NCI-H128 (cell line): Measurements from ENCODE around the gene TMEM245.

Experiments used
- DNase-seq: peaks from one replicate; lab custom pipeline; 2025; ENCODE audit not compliant: unreplicated experiment; lab: John Stamatoyannopoulos, UW

Gene TMEM245

DNA sequence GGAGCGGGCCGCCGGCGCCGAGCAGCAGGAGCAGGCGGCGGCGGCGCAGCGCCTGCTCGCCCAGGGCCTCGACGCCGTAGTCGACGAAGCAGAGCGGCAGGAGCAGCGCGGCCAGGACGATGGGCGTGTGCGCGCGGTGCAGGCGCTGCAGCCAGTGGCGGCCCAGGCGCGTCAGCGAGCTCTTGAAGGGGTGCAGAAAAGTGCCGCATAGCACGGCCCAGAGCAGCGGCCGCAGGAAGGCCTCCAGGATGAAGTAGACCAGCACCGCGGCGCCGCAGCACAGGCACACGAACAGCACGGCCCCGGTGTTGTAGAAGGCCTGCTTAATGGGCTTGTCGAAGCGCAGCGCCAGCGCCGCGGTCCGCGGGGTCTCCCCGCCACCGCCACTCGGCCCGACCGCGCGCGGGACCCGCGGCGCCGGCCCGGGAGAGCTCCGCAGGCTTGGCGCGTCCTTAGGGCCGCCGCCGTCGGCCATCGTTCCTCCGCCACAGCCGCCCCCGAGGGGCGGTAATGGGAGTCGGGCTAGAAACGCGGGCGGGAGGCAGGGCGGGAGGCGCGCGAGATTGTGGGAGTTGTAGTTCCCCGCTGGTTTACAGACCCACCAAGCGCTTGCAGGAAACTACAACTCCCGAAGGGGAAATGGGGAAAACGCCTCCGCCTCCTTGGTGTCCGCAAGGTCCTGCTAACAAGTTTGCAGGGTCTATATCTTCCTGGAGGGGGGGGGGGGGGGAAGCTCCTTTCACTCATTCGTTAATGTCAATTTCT lies at the start of gene TMEM245:
Gene TMEM245 (minus strand): TSS at position 509 of the 765 bp plus-strand sequence. CDS start 34 bp downstream, at position 475.
- DNase-seq = peak; percentile 98

DNA sequence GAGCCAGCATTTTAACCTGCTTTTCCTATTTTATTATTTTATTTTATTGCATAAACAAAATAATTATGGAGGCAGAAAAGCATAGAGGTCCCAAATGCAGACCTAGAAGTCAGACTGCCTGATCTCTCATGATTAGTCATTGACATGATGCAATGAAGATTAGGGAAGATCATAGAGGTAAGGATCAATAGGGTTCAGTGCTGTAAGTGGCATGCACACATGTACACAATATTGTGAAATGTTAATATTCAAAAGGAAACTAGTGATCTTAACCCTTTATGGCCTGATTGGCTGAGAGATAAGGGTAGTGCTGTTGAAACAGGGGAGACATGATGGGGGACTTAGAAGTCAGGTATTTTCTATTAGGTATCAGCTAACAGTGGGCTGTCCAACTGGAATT lies 48.4 kb upstream of the TMEM245 start:
- DNase-seq = no peak

DNA sequence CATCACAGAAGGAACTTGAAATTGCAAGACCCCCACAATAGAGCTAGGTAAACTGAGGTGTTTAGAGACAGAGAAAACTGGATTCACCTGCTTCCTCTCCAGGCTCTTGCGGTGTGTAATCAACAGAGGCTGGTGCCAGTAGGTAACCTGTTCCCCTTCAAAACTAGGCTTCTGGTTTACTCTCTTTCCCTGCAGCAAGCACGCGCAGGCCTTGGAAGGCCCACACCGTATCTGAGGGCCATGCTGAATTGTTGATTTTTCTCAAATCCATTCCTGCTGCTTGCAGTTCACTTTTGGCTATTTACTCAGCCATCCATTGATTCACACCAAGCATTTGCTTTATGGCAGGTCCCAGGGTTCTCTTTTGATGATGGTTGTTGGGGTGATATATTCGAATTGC lies 48.0 kb upstream of the TMEM245 start:
- DNase-seq = no peak

DNA sequence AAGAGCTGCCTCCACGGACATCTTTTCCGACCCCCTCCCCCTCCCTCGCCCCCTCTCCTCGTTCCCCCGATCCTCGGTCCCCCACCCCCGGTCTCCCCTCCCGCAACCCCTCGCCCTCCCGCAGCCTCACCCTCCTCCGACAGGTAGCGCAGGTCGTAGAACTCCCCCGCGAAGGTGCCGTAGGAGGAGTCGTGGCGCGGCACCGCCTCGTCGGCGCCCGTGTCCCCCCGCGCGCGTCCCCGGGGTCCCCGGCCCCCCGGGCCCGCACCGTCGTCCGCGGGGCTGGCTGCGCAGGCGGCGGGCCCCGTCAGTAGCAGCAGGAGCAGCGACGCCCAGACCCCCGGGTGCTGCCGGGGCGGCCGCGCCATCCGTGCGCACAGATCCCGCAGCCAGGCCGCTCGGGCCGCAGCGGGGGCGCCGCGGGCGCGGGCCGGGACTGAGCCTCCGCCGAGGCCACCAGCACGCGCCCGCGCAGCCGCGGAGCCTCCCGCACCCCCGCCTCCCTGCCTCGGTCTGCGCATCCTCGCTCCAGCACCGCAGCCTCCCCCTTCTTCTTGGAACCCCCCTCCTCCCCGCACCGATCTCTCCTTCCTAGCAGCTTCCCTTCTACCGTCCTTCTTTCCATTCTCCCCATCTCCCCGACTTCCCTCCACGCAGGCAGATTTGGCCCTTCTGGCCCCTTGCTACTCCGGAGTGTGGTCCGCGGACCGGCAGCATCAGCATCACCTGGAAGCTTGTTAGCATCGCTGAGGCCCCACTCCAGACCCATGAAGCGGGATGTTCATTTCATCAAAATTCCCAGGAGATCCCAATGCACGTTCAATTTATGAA lies 47.2 kb upstream of the TMEM245 start, which contains the start of gene FRRS1L:
Gene FRRS1L (minus strand): TSS at position 479 of the 831 bp plus-strand sequence. CDS start 111 bp downstream, at position 368.
- DNase-seq = no peak

DNA sequence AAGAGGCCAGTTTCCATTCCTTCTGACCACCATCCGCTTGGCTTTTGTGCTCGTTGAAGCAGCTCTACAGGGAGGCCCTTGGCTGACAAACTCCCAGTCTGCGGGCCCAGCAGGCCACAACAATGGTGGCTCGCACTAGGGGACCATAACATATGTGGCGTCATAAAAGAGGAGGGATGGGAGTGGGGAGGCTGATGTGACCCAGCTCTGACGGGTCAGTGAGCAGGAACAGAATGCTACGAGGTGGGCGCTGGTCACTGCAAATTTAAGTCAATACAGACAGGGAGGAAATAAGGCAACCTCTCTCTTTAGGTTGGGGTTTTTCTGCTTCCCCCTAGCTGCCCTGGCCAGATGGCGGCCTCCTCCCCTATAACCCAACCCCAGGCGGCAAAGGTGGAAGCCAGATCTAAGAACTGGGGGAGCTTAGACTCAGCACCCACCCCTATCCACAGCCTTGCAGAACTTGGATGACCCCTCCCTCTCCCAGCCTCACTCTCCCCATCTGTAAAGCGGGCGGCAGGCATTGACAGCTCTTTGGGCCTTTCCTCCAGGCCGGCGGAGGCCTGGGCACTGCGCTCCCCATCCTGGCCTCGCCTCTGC lies 46.5 kb upstream of the TMEM245 start:
- DNase-seq = no peak

DNA sequence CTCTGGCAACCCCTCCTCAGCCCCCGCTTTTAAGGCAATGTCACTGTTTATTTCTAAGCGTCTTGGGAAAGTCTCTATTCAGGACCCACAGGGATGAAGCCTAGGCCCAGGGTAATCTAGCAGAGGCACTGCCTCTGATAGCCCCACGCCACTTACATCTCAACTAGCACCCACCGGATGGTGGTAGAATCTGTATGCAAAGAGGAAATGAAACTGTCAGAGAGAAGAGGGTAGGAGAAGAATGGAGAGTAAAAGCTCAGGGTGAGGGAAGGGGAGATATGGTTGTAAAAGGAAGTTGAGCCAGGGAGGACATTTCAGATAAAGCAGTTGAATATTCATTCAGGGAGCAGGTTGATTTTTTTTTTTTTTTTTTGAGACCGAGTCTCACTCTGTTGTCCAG lies 44.3 kb upstream of the TMEM245 start:
- no peak for DNase-seq

DNA sequence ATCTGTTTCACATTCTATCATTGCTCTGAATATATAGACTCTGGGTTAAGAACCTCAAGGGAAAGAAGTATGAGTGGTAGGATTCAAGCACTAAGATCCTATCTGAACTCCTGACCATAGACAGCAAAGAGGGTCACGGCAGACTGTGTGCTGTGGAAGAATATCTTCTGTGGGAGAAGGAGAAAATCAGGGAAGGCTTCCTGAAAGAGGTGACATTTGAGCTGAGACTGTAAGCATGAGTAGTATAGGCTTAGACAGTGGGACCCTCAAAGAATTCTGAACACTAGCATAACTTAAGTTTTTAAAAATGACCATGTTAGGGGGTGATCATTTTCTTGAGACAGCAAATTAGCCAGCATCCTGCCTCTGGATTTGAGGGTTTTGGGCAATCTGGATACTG lies 43.4 kb upstream of the TMEM245 start:
- no peak for DNase-seq

DNA sequence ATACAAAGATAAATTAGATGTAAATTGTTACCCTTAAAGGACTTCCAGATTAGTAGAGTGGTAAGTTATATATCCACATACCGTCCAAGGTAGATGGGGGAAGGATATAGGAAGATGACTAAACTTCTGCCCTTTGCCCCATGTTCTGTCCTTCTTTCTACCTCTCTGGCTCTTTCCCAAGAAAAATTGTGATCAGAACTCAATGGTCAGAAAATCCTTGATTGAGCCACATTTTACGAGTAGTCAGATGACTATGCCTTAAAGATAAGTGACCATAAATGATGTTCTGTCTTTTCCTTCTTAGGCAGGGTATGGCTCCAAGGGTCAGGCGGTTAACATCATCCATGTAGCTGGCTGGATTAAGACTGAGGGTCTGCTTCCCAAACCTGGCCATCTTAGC lies 42.9 kb upstream of the TMEM245 start:
- DNase-seq = no peak

DNA sequence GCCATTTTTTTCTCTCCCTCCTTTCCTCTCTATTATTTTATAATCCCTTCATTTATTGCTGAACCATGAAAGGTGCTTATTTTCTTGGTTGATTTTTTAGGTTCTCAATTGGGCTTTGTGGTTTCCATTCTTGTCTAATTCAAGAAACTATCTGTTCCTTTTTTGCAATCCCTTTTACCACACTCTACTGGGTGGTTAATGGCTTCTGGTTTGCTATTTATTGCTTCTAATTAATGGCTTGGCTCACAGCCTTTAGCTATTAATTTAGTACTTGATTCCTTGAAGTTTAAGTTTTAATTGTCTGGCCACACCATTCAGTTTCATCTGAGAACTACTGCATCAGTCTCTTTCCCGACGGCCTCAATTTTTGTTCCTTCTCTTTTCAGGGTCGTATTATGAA lies 41.7 kb upstream of the TMEM245 start:
- DNase-seq = no peak

DNA sequence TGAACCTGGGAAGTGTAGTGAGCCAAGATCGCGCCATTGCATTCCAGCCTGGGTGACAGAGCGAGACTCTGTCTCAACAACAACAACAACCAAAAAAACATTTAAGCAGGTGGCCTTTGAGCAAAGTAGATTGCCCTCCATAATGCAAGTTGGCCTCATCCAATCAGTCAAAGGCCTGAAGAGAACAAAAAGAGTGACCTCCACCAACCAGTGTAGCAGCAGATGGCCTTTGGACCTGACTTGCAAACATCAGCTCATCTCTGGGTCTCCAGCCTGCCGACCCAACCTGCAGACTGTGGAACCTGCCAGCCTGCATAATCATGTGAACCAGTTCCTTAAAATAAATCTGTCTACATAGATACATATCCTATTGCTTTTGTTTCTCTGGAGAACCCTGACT lies 39.8 kb upstream of the TMEM245 start:
- DNase-seq = no peak

DNA sequence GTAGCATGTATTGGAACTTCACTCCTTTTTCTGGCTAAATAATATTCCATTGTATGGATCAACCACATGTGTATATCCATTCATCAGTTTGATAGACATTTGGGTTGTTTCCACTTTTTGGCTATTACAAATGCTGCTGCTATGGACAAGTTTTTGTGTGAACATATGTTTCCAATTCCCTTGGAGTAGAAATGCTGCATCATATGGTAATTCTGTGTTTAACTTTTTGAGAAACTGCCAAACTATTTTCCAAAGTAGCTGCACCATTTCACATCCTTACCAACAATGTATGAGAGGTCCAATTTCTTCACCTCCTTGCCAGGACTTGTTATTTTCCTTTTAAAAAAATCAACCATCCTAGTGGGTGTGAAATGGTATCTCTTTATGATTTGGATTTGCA lies 38.9 kb upstream of the TMEM245 start:
- DNase-seq = no peak

DNA sequence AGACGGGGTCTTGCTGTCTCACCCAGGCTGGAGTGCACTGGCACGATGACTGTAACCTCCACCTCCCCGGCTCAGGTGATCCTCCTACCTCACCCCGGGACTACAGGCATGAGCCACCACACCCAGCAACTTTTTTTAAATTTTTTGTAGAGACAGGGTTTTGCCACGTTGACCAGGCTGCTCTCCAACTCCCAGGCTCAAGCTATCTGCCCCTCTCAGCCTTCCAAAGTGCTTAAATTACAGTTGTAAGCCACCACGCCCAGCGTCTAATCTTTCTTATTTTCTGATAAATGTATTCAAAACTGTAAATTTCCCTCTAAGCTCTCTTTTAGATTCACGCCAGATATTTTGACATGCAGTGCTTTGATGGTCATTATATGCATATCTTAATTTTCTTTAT lies 37.0 kb upstream of the TMEM245 start:
- no peak for DNase-seq

DNA sequence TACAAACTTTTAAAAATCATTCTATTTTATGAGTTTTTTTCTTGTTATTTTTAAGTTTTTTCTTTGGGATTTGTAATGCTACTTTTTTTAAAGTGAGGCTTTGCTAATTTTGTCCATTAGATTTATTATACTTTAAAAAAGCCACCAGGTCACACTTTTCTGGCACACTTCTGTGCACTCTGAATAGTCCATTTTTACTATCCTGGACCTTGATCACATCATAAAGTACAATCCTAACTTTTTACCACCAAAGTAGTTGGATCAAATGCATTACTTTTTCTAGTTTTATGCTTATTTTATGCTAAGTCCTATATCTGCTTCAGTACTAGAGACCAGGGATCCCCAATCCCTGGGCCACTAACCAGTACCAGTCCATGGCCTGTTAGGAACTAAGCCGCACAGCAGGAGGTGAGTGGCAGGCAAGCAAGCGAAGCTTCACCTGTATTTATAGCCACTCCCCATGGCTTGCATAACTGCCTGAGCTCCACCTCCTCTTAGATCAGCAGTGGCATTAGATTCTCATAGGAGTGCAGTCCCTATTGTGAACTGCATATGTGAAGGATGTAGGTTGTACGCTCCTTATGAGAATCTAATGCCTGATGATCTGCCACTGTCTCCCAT lies 31.3 kb upstream of the TMEM245 start:
- no peak for DNase-seq

DNA sequence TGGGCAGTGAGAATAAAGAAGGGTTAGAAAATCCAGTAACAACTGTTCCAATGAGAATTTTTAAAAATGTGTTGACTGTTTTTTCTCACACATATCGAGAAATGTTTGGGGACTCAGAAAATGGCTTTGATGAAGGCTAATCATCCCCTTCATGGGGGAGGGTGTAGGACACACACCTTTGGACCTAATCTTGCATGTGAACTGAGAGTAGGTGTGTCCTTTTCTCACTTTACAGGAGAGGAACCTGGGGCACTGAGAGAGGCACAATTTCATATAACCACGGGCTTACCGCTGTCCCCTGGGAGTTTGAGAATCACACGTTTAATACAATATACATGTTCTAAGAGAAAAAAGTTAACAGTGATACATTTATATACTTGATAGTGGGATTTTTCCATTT lies 30.0 kb upstream of the TMEM245 start:
- no peak for DNase-seq

DNA sequence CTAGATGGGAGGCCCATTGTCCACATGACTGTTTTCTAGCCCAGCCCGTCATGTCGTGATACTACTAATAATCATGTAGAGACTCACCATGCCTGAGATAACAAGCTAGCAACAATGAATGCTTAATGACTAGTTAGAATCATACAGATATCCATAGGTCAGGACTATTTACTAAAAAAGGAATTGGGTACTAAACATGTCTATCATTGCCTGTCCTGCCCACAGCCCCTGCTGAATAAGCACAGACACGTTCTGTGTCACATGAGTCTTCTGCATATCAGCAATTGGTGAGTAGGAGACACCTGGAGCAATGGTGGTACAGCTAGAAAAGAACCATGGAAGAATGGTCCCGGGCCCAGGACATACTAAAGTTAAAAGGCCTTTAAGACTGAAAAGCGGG lies 29.3 kb upstream of the TMEM245 start:
- no peak for DNase-seq

DNA sequence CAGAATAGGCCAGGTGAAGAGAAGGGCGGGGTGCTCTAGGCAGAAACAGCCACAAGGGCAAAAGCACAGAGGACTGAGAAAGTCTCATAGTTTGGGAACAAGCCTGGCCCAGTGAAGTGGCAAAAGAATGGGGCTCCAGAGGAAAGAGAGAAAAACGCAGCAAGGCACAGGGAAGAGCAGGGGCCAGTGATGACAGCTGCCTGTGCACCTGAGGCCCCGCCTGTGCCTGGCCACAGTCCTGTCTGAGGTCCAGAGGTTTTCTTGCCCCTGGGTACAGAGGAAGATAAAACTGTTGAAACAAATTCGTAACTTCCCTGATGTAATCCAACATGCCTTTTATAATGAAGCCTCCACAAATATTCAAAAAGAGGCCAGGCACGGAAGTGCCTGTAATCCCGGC lies 25.3 kb upstream of the TMEM245 start:
- no peak for DNase-seq

DNA sequence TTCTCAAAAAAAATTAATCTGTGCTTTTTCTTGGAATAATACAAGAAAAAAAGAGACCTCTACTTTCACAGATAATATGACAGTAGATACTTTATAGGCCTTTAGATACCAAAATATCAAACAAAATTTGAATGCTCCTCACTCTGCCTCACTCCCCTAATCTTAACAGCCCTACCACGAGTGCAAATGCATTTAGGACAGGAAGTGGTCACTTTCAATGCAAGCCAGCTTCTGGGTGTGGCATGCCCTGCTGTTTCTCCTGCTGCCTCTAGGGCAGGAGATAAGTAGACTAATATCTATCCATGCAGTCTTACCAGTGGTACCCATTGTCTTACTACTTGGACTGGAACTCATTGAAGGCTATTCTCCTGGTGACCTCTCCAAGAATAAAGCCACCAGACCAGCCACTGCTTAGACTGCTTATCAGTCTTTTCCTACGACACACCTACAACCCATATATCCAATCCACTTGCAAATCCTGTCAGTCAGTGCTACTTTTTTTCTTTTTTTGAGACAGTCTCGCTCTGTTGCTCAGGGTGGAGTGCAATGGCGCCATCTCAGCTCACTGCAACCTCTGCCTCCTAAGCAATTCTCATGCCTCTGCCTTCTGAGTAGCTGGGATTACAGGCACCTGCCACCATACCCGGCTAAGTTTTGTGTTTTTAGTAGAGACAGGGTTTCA lies 24.3 kb upstream of the TMEM245 start:
- DNase-seq = no peak

DNA sequence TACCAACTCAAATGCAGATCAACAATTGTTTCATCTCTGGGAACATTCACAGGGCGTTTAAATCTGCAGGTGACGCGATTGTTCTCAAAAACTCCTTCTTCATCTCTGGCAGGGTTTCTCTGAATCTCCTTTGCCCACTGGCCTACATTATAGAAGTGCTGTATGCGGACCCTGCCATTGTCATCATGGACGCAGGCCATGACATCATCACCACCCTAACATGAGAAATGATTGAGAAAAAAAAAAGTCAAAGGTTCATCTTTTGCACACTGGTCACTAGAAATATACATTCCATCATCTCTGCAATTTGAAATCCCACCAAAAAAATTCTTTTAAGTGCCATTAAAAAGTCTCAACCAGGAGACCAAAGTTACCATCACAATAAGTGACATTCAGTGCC lies 21.6 kb upstream of the TMEM245 start:
- DNase-seq = no peak

DNA sequence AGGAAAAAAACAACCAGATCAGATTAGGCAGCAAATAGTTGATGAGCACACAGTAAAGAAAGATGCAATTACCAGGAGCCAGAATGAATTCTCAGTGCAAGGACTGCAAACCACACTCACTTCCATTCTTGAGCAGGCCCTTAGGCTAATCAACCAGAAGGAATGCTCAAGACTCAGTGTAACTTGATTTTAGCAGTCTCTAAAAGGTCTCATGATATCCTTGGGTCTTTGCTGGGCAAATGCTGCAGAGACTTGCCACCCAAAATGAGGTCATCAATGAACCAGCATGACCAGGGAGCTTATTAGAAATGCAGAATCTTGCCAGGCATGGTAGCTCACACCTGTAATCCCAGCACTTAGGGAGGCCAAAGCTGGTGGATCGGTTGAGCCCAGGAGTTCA lies 20.1 kb upstream of the TMEM245 start:
- no peak for DNase-seq

DNA sequence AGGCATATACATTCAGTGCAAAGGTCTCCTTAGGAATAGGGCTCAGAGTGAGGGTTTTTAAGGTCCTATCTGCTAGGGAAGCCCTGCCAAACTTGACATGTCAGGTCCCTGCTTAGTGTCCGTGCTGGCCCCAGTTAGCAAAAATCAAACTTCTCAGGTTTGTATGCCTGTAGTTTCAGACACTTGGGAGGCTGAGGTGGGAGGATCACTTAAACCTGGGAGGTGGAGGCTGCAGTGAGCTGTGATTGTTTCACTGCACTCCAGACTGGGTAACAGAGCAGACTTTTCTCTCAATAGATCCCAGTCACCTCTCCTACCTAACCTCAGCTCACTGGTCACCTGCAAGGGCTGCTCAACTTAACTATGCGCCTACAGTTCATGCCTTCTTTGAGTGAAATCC lies 18.7 kb upstream of the TMEM245 start:
- DNase-seq = no peak

DNA sequence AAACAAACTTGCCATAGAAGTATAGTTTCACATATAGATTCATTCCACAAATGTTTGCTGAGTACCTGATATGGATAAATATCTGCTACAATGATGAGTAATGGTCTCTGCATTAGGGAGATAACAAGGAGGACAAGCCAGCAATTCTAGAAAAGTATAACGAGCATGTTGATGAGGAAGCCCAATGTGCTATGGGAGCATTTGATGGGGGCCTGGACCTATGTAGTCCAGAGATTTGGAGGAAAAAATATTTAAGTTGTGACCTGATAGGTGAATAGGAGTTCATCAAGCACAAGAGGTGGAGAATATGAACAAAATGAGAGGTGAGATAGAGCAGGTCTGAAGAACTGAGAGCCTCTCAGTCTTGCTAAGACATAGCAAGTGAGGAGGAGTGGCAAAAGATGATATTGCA lies 14.4 kb upstream of the TMEM245 start:
- no peak for DNase-seq
